NCI-H187 treated with DMSO at 0.1 percent for 48 hours (cell line): Measurements from ENCODE around the gene DTNBP1.

ENCODE experiments used
- DNase-seq: peaks from one replicate; lab custom pipeline; 2025; lab: John Stamatoyannopoulos, UW

The DTNBP1 gene

DNA sequence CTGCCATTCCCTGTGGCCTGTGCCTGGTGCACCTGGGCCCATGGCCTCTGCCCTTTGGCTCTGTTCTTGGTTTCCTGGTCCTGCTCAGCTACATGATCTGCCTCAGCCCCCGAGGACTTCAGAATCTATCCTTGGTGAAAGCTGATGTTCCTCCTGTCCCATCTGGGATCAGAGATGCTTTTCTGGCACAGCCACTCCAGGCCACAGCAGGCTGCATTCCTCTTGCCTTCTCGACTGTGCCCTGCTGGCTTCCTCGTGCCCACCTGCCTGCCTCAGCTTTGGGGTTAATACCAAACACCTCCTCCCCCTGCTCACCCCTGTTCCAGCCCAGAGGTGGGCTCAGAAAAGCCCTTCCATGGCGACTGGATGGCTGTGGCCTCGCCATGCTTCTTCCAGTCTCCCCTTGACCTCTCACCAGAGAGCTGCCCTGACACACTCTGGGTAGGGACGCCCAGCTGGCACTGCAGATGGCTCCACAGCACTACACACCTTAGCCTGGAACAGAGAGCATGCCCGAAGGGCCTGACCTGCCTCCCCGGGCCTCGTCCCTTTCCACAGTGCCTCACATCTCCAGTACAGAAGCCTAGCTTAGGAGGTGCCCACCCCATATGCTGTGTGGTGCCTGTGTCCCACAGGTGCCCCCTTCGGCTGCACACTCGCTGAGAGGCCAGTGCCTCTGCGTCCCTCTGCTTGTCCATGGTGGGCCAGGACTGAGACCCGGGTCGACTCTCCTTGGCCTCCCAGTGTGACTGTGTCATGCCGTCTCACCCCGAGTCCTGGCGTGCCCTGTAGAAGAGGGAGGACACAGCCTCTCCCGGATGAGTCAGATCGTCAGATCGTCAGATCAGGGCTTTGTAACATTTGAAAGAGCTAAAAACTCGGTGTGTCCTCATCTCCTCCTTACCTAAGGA is 148.8 kb downstream of the DTNBP1 start:
- DNase-seq = no peak

DNA sequence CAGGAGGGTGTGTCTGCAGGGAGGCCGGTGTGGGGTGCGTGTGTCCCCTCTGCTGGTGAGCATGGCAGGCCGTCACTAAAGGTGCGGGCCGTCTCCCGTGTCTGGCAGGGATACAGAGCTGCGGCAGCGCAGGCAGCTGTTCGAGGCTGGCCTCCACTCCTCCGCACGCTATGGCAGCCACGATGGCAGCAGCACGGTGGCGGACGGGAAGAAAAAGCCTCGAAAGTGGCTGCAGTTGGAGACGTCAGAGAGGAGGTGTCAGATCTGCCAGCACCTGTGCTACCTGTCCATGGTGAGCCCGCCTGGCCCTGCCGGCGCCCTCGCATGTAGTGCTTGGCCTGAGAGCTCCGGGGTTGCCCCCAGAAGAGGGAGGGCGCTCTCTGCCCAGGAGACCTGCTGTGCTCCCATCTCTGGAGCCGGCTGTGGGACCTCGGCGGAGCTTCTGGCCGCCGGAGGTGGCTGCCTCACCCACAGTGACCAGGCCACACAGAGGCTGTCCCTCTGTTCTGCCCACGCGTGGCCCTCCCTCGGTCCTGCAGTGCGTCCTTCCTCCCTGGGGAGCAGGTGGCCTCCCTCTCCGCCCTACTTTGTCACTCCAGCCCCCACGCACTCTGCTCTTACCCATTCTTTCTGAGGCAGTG is 149.6 kb downstream of the DTNBP1 start:
- DNase-seq = no peak

DNA sequence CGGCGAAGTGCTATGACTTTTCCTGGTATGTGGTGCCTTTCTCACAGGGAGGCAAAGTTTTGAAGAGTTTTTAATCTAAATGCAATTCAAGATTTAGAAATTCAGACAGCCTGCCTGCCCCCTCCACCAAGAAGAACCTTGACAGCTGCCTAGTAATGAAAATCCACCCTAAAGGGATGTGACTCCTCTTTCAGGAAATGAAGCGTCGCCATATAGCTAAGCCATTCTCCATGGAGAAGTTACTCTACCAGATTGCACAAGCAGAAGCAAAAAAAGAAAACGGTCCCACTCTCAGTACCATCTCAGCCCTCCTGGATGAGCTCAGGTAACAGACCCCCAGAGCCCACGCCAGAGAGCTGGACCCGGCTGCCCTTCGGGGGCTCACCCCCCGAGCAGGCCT is 150.1 kb downstream of the DTNBP1 start:
- DNase-seq = no peak

DNA sequence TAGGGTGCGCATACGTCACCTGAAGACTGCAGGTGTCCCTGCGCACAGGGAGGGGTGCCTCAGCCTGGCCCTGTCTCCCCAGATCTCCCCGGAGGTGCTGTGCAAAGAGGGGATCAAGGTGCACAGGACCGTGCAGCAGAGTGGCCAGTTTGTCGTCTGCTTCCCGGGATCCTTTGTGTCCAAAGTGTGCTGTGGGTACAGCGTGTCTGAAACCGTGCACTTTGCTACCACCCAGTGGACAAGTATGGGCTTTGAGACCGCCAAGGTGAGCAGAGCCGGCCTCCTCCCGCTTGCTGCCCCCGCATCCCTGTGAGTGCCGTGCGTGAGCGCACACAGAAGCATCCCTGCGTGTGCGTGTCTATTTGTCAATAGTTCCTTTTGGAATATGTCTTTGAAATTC is 150.7 kb downstream of the DTNBP1 start:
- no peak for DNase-seq

DNA sequence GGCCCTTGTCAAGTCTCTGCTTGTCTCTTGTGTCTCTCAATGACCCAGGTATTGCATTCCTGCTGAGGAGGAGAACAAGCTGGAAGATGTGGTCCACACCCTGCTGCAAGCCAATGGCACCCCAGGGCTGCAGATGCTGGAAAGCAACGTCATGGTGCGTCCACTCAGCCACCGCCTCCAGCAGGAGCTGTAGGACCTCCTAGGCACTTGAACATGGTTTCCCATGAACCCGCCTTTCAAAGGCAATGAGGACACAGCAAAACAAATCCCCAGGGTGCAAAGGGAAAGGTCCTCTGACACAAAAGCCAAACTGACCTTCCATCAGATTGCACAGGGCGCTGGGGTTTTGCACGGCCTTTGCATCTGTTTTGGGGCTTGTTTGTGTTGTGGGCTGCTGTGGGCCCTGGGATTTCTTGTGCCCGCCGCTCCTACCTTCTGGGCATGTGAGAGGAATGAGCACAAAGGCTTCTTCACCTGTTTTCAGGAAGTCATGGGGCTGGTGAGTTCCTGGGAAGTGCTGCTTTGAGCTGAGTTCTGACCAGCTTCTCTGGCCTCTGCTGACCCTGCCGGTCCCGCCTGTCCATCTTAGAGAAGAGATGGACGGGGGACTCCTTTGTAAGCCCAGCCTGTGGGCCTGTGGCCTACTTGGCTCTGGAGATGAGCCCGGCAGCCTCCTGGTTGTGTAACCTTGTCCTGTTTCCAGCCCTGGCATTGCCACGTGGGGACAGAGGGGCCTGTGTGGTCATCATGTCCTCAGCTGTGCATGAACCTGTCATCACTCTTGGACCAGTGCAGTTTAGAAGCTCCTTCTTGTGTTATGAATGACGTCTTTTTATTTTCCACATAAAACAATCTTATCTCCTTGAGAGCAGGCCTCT is 151.3 kb downstream of the DTNBP1 start:
- DNase-seq = no peak

DNA sequence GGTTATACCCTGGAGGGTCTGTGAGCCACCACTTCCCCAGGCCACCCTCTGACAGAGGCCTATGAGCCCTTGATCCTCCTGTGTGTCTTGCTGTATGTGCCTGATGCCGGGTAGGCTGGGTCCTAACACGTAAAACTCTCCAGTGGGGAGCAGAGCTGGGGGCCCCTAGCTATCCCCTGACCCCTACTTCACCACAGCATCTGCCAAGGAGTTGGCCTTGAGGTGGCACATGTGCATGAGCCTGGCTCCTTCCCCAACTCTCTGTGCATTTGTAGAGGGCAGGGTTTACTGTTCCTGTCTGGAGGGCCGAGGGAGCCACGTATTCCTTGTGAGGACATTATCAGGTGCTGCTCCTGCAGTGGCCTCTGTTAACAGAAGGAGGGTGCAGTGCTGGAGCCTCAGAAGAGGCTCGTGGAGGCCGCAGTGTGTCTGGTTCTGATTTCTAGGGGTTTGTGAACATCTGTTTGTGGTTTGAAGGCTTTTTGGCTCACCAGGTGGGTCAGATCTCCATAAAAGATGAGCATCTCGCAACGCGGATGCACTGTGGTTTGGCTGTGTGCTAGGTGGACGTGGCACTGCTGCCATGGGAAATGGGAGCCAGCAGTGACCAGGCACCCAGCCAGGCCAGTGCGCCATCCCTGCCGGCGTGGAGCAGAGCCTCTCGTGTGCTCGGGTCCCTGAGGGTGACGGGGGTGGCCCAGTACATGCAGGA is 152.1 kb downstream of the DTNBP1 start:
- no peak for DNase-seq

DNA sequence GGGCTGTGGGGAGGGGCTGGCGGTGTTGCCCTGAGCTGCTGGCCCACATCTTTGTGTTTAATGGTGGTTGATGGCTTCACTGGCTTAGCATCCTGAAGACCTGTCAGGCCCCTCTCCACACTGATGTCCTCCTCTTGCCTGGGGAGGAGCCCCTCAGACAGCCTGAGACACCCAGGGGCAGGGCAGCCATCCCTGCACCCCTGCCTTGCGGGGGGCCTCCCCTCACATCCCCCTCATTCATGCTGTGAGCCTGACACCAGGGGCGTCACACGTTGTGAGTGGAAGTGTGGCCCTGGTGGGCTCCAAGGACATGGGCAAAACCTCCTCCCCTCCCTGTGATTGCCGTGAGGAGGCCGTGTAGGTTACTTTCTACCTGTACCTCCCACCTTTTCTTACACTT is 152.7 kb downstream of the DTNBP1 start:
- DNase-seq = no peak

DNA sequence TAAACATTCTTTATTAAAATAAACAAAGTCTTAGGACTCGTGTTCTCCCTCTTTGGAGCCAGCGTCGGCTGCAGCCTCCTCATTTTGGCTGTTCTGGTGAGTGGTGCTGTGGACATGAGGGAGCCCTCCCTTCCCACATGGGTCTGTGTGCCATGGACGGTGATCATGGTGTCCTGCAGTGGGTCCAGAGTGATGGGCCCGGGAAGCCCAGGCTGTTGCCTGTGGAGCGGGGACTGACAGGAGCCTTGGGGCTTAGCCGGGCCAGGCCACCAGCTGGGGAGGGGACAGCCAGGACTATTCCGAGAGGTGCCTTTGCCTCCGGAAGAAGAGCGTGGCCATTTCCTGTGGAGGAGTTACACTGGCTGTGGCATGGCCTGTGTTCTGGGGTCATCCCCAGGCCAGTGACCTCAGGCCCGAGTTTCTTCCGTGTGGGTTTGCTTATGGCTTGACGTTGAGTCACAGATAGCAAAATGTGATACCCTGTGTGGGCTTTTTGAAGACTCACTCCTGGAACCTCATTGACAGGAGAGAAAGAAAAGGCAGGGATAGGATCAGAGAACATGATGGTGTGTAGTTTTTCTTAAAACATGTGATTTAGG is 153.4 kb downstream of the DTNBP1 start:
- no peak for DNase-seq

DNA sequence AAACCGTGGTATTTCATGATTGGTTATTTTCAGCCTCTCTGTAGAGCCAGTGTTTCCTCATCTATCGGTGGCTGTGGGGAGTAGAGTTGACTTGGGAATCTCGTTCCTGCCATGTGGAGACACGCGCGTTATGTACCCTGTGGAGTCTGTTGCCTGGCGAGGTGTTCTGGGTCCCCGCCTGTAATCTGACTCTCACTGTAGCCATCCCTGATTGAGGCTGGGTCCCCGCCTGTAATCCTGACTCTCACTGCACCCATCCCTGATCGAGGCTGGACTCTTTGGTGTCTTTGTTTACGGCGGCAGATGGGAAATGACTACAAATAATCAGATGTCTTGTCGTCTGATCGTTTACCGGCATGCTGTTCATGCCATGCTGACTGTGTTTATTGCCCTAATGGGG is 153.9 kb downstream of the DTNBP1 start:
- DNase-seq = no peak

DNA sequence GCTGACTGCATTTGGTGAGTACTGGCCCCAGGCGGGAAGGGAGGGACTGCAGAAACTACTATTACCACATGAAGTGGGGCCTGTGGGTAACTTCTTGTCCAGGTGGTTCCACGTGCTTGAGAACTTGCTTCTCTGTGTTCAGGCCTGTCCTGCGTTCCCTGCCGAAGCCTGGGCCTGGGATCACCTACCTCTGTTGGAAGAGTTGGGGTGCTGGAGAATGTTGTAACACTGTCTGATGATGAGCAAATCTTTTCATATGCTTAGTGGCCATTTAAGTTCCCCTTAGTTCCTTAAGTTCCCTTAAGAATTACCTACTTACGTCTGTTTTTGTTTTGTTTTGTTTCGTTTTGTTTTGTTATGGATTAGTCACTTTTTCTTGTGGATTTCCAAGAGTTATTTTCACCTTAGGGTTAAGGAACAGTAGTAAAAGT is 154.4 kb downstream of the DTNBP1 start:
- no peak for DNase-seq

DNA sequence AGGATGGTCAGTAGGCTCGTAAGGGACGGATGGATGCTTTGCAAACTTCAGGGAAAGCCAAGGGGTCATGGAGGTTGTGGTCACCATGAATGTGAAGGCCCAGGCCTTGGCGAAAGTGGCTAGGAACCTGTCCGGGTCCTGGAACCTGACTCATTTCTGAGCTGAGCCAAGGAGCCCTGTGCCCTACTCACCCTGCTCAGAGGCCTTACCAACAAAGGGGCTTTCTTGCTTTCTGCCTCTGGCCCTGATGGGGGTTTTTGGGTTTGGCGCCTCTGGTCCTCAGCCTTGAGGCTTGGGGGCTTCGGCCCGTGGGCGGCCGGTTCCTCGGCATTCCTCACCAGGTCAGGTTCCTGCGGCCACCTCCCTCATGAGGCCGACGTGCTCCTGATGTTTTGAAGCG is 155.1 kb downstream of the DTNBP1 start:
- no peak for DNase-seq

DNA sequence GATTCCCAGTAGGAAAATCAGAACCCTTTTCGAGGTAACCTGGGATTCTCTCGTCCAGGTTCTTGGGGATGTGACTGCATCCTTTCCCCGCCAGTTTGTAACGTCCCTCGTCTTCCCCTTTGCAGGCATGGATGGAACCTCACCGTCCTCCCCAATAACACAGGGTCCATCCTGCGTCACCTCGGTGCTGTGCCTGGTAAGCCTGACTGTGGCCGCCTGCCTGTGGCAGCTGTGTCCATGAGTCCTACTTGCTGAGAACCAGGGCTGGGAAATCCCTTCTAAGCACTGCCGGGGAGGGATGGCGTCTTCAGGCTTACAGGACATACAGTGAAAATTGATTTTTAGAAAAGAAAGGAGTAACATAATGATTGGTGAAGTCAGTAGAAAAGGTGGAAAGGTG is 155.6 kb downstream of the DTNBP1 start:
- no peak for DNase-seq

DNA sequence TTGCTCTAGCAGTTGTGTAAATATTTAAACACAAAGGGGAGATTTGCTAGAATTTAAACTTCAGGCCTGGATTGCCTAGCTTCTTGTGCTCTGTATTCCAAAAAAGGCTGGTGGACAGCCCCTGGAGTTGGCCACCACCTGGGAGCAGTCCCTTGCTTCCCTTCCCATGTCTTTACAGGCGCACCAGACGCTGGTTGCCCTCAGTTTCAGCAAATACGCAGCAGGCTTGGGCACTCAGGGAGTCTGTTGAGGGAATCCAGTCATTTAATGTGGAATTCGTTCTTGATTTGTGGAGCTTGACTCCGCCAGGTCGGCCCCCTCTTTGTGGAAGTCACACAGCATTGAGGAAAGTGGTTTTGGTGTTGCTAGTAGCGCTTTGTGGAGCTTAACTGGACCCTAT is 156.8 kb downstream of the DTNBP1 start:
- DNase-seq = no peak

DNA sequence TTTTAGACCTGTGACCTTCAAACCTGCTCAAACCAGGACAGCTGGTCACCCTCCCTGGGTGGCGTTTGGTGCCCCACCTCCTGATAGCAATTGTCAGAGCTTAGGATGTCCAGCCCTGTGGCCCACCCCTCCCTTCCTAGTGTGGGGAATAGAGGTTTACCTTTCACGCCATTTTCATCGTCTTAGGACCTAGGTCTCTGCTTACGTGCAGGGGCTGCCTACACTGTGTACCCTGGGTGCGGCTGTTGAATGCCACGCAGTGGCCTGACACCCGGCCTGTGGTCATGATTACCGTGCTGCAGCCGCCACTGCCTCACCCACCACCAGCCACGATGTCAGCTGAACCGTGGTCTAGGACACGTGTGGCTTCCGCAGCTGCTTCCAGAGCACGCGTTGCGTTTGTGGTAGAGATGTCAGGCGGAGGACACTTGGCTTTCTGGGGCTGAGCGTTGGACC is 157.3 kb downstream of the DTNBP1 start:
- DNase-seq = no peak

DNA sequence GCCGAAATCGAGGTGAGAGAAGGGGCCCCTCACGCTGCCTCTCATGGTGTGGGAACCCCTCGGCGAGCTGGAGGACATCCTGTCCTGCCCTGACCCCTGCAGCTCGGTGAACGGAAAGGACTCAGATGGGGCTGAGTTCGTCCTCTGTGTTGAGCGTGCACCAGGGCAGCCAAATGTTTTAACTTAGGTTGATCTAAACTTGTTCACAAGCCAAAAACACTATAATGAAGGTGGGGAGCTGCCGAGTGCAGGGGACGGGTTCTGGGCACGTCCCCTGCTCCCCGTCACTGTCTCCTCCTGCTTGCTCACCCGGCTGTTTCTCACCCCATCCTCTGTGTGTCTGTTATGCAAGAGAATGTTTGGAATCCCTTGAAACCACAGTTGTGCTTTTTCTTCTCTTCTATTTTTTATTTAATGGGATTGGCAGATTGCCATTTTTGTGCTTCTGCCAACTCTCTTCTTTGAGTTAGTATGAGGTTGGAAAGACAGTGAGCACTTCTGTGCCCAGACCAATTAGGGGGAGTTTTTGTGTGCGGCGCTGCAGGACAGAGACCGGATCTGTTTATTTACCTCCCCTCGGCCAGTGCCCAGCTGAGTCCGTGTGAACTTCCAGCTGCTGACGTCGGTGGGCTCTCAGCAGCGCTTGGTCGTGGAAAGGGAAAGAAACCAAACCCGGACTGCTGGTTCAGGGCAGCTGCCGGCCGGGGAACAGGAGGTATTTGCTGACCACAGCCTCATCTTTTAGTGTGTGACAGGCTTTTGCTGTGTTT is 158.1 kb downstream of the DTNBP1 start:
- DNase-seq = no peak

DNA sequence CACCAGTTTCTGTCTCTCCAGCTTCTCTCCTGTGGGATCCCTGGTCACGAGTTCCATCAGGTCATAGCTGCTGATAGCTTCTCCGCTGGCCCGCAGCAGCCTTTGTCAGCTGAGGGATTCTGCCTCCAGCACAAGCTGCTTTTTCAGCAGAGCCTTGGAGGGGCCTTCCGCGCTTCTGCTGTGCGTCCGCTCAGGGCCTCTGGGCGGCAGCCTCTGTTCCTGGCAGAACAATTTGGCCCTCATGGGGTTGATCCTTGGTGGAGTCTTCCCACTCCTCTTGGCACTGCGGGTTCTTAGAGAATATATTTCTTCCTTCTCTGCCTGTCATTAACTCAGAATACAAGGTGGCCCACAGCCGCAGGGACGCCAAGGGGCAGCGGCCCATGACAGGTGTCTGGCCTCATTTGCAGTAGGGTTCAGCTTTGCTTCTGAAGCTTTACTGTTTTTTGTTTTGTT is 158.8 kb downstream of the DTNBP1 start:
- no peak for DNase-seq

DNA sequence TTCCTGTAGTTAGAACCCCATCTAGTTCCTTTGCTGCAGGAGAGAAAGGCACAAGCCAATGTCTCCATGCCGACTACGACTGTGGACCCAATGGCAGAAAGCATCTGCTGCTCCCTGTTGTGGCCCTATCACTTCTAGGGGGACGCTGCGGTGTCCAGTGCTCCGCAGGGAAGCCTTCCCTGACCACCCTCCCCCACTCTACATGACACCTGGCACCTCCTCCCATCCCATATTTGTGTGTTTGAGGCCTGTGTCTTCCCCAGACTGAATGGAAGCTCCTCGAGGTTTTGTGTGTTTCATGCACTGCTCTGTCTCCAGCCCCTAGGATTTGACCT is 159.5 kb downstream of the DTNBP1 start:
- DNase-seq = no peak

DNA sequence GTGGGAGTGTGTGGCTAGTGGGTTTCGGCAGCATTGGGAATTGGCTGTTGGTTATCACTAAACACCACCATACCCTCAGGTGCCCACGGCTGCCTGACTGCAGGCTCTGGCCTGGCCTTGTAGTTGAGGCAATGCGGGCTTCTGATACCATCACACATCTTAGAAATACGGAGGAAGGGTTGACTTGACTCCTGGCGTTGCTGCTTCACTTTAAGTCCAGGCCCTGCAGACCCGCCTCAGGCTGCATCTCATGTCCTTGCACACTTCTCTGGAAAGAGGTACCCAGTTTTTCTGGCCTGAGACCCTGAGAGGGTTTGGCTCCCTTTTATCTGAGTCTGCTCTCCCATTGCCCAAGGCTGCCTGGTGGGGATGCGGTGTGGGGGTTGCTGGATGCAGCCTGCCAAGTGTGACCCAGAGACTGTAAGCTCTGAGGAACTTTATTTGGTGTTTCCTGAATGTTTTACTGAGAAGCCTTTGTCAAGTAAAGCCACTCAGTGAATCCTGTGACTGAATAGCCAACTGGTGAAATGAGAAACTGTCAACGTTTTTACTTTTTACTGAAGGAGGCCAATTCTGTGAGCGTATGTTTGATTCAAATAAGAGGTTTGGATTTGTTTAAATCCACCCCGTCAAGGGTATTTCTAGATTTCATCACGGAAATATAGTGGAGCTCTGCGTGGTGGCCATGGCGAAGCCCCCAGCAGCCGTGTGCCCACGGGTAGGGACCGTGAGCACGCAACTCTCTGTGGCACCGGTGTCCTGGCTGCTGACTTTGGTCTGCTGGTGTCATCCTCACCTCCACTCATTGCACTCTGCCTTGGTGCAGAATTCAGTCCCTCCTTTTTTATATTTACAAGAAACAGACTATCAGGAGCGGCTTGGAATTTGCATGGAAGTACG is 160.1 kb downstream of the DTNBP1 start:
- DNase-seq = no peak

DNA sequence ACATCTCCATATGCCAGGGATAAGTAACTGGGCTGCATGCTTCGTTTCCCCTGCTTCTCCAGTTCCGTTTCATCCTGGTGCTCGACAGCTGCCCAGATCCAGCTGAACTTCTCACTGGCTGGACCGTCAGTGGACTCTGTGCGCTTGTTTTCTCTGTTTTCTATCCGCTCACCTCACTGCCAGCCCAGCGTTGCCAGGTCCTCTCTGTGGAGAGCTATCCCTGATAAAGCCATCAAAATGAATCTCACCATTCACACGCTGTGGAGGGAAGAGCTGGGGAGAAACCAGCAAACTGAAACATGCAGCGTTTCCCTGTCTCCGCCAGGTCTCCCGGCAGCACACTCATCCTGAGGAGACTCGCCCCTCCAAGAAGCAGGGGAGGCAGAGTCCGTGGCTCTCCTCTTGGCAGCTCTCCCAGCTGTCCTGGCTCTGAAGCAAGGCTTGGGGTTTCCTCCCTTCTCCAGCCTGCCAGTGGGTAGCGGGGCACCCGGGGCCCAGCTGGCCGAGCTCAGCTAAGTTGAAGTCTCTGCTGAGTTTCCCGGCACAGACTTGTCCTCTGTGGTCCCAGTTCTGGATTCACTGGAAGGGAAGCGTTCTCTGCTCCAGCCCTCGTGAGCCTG is 160.9 kb downstream of the DTNBP1 start:
- DNase-seq = no peak
